ENCODE measurements around the gene SLC16A3.
"Not testable (repeated sequence)": the region's sequence is repeated elsewhere in the genome, so short reads cannot be mapped to it uniquely, and the experiment has no call there.

The SLC16A3 gene

DNA sequence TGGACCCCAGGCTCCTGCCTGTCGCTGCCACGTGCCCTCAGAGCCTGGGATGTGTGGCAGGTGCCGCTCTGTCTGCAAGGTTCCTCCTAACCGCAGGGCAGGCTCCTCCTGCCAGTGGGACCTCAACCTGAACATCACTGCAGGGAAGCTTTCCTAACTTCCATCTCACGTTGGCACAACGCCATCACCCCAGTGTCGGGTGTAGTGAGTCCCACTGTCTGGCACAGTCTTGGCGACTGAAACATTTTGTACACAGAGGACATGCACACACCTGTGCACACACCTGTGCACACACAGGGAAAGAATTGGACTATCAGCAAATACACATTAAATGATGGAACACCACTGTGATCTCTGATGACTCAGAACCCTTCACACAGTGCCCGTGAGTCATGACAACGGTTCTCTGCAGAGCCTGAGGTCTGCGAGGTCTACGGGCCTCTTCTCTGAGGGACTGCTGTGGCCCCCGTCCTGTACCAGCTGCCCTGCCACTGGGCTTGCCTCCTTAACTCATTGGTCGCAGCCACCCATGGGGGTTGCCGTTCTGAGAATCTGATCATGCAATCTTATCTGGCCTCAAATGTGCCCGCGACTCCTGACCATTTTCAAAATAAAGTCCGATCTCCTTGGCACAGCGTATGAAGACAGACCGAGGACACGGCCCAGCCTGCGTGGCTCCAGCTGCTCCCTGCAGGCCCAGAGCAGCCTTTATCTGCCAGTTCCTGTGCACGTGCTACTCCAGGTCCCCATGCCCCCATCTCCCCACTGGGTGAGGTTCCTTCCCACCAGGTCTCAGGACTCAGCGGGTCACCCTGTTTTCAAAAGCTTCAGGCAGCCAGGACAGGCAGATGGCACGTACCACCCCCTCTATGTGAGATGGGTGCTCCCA is 23.8 kb upstream of the SLC16A3 start:
- Histone ChIP-seq H3K4me3 (ENCODE audit: low read depth, low read length) (no peak overlapping the region), H3K79me2 (ENCODE audit: control insufficient read depth, insufficient read depth, low read length, unreplicated experiment) (peaks cover 2% of the 10 kb centered on the region), H2AFZ (ENCODE audit: low read length, unreplicated experiment) (no peak overlapping the region), H3K27me3 (ENCODE audit: insufficient read depth, low read length) (no peaks in the 10 kb centered on the region), H3K36me3 (ENCODE audit: insufficient read depth, low read length) (no peaks in the 10 kb centered on the region), H3K4me1 (ENCODE audit: control insufficient read depth, insufficient read depth, low read length, unreplicated experiment) (peaks cover 20% of the 10 kb centered on the region), H3K27ac (ENCODE audit: low read depth, low read length) (no peak overlapping the region)

DNA sequence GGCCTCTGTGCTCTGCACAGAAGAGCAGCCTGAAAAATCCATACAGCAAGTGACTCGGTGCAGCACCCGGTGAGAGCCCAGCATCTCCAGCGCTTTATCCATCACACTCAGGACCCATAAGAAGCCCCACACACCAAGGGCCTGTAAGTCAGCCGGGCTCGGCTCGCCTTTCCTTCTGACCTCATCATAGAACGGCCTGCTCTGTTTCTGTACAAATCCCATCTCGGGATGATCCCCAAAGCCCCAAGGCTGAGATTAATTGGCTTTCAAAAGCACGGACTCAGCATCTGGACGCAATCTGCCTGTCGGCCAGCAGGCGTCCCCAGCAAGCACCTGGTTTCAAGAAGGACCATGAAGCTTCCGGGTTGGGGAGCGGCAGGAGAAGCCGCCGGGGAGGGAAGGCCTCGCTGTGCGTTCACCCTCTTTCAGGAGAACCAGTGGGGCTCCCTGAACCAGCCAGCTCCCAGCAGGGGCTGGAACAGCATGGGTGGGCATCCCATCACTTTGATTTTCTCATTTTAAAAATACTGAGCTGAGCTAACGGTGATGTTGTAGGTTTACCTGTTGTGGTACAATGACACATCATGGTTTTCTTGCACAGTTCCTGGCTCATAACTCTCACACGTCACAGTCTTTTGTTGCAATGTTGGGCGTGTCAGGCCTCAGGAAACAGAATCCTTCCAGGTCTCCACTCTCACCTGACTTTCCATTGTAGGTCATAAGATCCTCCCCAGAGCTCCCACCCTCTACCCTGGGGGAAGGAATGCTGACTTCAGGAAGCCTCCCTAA is 22.9 kb upstream of the SLC16A3 start:
- no peak overlapping the region for H3K4me3 ChIP-seq (ENCODE audit: low read depth, low read length)
- peaks cover 20% of the 10 kb centered on the region for H3K4me1 ChIP-seq (ENCODE audit: control insufficient read depth, insufficient read depth, low read length, unreplicated experiment)
- peaks cover 2% of the 10 kb centered on the region for H3K79me2 ChIP-seq (ENCODE audit: control insufficient read depth, insufficient read depth, low read length, unreplicated experiment)
- peak overlapping the region; percentile 26 for H2AFZ ChIP-seq (ENCODE audit: low read length, unreplicated experiment)
- H3K36me3 ChIP-seq (ENCODE audit: insufficient read depth, low read length) = no peaks in the 10 kb centered on the region
- H3K27ac ChIP-seq (ENCODE audit: low read depth, low read length) = peak overlapping the region; percentile 15; the same call in 1 of the 2 replicates
- no peaks in the 10 kb centered on the region for H3K27me3 ChIP-seq (ENCODE audit: insufficient read depth, low read length)

DNA sequence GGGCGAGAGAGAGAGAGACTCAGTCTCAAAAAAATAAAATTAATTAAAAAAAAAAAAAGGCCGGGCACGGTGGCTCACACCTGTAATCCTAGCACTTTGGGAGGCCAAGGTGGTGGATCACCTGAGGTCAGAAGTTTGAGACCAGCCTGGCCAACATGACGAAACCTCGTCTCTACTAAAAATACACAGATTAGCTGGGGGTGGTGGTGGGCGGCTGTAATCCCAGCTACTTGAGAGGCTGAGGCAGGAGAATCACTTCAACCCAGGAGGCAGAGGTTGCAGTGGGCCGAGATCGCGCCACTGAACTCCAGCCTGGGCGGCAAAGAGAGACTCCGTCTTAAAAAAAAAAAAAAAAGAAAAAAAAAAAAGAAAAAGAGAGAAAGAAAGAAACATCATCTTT is 18.2 kb upstream of the SLC16A3 start:
- peaks cover 35% of the 10 kb centered on the region for H3K4me1 ChIP-seq (ENCODE audit: control insufficient read depth, insufficient read depth, low read length, unreplicated experiment)

DNA sequence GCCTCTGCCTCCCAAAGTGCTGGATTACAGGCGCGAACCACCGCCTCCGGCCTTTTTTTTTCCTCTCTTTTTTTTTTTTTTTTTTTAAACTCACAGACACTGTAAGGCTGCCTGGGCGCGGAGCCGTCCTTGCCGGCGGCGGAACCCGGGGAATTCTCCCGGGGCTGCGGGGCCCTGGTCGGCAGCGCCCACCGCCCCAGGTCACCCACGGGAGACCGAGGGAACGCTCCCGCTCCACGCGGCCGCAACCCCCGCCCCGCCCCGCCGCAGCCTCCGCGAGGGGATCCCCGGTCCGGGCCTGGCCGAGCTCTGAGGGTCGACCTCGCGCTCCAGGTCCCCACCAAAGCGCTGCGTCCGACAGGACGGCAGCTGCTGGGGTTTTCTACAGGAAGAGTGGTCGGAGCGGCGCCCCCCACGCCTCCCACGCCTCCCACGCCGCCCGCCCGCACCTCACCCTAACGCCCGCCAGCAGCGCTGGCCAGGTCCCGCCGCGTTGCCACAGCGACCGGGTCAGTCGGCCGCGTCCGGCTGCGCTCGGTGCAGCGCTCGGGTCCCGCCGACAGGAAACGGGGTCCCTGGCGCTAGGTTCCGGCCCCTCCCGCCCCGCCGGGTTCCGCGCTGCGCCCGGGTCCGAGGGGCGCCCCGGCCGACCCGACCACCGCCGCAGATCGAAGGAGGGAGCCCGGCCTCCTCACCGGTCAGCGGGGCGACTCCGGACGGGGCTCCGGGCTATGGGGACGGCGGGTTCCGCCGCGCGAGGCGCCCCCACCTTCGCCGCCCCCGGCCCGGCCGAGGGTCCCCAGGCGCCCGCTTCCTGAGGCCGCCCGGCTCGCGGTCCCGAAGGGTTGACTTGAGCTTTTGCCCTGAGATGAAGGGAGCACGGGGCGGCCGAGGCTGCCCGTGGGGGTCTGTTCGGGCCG is 16.3 kb upstream of the SLC16A3 start, which contains the start of gene CCDC57:
Gene CCDC57 (minus strand): TSS at position 512 of the 920 bp plus-strand sequence. CDS start 10,898 bp downstream, outside the sequence.
- Histone ChIP-seq H2AFZ (ENCODE audit: low read length, unreplicated experiment) (peak within 1 kb of the TSS; percentile 91), H3K79me2 (ENCODE audit: control insufficient read depth, insufficient read depth, low read length, unreplicated experiment) (peaks cover 21% of the 10 kb centered on the region), H3K4me3 (ENCODE audit: low read depth, low read length) (peak within 1 kb of the TSS; percentile 99), H3K27ac (ENCODE audit: low read depth, low read length) (peak within 1 kb of the TSS; percentile 88), H3K36me3 (ENCODE audit: insufficient read depth, low read length) (no peaks in the 10 kb centered on the region), H3K4me1 (ENCODE audit: control insufficient read depth, insufficient read depth, low read length, unreplicated experiment) (peaks cover 45% of the 10 kb centered on the region), H3K27me3 (ENCODE audit: insufficient read depth, low read length) (no peaks in the 10 kb centered on the region)

More for the DNA sequence above, 18.2 kb upstream of the SLC16A3 start:
- not testable (repeated sequence) for H3K36me3 ChIP-seq (ENCODE audit: insufficient read depth, low read length); H3K27ac ChIP-seq (ENCODE audit: low read depth, low read length); H3K4me3 ChIP-seq (ENCODE audit: low read depth, low read length); H2AFZ ChIP-seq (ENCODE audit: low read length, unreplicated experiment); H3K27me3 ChIP-seq (ENCODE audit: insufficient read depth, low read length)
- H3K79me2 ChIP-seq (ENCODE audit: control insufficient read depth, insufficient read depth, low read length, unreplicated experiment) = peaks cover 17% of the 10 kb centered on the region

DNA sequence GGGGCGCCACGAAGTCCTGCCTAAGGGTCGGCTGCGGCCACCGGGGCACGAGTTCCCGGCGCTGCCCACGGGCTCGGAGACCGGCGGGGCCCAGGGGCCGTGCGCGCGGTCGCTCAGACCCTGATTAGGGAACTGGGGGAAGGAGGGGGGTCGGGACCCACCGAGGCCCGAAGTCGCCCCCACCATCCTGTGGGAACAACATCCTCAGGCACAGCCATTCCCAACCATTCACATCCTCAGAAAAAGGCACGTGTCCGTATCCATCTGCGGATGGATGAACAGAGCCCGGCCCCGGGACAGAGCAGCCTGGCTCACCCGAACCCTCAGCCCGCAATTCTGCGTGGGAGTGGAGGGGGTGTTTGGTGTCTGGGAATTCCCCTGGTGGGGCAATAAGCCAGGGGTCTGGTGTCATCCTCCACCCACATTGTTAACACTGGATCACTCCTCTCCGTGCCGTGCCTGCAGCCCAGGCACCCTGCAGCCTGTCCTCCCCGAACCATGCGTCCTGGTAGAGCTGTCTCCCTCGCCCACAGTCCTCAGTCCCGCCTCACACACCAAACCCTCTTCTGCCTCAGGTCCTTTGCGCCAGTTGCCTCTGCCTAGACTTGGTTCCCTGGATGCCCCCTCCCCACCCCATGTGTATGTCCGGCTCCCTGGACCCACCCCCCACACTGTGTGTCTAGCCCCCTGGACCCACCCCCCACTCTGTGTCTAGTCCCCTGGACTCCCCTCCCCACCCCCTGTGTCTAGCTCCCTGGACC is 15.4 kb upstream of the SLC16A3 start:
- Histone ChIP-seq H2AFZ (ENCODE audit: low read length, unreplicated experiment) (peak overlapping the region; percentile 91), H3K4me3 (ENCODE audit: low read depth, low read length) (peak overlapping the region; percentile 99), H3K27ac (ENCODE audit: low read depth, low read length) (peak overlapping the region; percentile 88), H3K27me3 (ENCODE audit: insufficient read depth, low read length) (no peaks in the 10 kb centered on the region), H3K4me1 (ENCODE audit: control insufficient read depth, insufficient read depth, low read length, unreplicated experiment) (peaks cover 53% of the 10 kb centered on the region), H3K79me2 (ENCODE audit: control insufficient read depth, insufficient read depth, low read length, unreplicated experiment) (peaks cover 23% of the 10 kb centered on the region), H3K36me3 (ENCODE audit: insufficient read depth, low read length) (no peaks in the 10 kb centered on the region)

DNA sequence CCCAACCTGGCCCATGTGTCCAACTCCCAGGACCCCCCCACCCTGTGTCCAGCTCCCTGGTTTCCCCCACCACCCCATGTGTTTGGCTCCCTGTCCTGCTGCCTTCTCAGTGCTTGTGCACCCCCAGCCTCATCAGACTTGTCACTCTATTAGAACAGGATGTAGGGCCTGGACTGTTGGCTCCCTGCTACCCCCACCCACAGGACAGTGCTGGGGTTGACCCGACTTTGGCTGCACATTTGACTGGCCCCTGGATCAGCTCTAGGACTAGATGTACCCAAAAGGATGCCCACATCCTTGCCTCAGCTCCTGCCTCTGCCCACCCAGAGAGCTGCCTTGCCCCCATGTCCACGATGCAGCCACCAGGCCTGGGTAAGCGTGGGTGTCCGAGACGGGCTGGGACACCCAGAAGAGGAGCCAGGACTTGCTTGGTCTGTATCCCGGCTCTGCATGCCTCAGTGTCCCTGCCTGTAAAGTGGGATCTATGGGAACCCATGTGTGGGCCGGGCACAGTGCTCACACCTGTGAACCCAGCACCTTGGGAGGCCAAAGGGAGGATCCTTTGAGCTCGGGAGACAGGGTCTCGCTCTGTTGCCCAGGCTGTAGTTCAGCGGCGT is 14.7 kb upstream of the SLC16A3 start:
- H3K36me3 ChIP-seq (ENCODE audit: insufficient read depth, low read length) = no peaks in the 10 kb centered on the region
- peaks cover 58% of the 10 kb centered on the region for H3K4me1 ChIP-seq (ENCODE audit: control insufficient read depth, insufficient read depth, low read length, unreplicated experiment)
- H3K27ac ChIP-seq (ENCODE audit: low read depth, low read length) = peak overlapping the region; percentile 88
- H3K27me3 ChIP-seq (ENCODE audit: insufficient read depth, low read length) = no peaks in the 10 kb centered on the region
- peaks cover 30% of the 10 kb centered on the region for H3K79me2 ChIP-seq (ENCODE audit: control insufficient read depth, insufficient read depth, low read length, unreplicated experiment)
- no peak overlapping the region for H2AFZ ChIP-seq (ENCODE audit: low read length, unreplicated experiment)
- H3K4me3 ChIP-seq (ENCODE audit: low read depth, low read length) = 0 out of 2 replicates have a peak overlapping the region, but pooled peaks have one; percentile 99

DNA sequence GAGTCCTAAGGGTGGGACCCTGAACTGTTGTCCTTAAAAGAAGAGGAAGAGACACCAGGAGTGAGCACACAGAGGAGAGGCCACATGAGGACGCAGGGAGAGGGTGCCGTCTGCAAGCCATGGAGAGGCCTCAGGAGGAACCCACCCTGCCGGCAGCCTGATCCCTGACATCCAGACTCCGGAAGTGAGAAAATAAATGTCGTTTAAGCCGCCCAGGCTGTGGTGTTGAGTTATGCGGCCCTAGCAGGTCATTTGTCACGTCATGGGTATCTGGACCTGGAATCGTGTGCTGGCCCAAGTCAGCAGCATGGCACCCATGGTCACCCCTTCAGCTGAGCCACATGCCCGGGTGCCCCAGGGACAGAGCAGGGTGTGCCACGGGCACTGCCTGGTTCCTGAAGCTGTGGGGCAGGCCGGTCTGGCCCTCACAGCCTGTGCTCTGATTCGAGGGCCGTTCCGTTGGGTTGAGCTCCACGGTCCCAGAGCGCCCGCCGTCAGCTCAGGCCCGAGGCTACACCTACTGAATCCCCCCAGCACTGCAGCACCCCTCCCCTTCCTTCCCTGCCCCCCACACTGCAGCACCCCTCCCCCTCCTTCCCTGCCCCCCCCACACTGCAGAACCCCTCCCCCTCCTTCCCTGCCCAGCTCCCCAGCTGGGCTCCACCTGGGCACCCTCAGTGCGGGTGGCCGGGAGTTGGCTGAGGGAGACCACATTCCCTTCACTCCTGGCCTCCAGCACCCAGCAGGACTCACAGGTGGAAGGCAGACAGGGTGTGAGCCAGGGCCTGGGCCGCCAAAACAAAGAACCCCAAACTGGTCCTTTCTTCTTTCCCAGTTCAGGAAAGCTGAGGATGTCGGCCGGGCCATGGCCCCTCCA is 13.5 kb upstream of the SLC16A3 start:
- no peak overlapping the region for H3K4me3 ChIP-seq (ENCODE audit: low read depth, low read length)
- peaks cover 32% of the 10 kb centered on the region for H3K79me2 ChIP-seq (ENCODE audit: control insufficient read depth, insufficient read depth, low read length, unreplicated experiment)
- no peaks in the 10 kb centered on the region for H3K36me3 ChIP-seq (ENCODE audit: insufficient read depth, low read length)
- peaks cover 58% of the 10 kb centered on the region for H3K4me1 ChIP-seq (ENCODE audit: control insufficient read depth, insufficient read depth, low read length, unreplicated experiment)
- no peaks in the 10 kb centered on the region for H3K27me3 ChIP-seq (ENCODE audit: insufficient read depth, low read length)
- H2AFZ ChIP-seq (ENCODE audit: low read length, unreplicated experiment) = no peak overlapping the region
- H3K27ac ChIP-seq (ENCODE audit: low read depth, low read length) = peak overlapping the region; percentile 96

DNA sequence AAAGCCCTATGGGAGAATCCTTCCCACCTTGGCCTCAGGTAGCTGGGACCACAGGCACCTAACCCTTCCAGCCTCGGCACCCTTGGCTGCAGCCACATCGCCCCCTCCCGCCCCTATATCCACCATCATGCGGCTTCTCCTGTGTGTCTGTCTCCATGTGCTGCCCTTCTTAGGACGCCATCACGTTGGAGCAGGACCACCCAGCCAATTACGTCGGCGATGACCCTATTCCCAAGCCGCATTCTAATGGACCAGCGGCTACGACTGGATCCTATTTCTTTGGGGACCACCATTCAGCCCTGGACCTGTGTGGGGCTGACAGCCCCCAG is 12.9 kb upstream of the SLC16A3 start:
- H3K27ac ChIP-seq (ENCODE audit: low read depth, low read length) = peak overlapping the region; percentile 96
- H3K36me3 ChIP-seq (ENCODE audit: insufficient read depth, low read length) = no peaks in the 10 kb centered on the region
- H3K79me2 ChIP-seq (ENCODE audit: control insufficient read depth, insufficient read depth, low read length, unreplicated experiment) = peaks cover 31% of the 10 kb centered on the region
- no peaks in the 10 kb centered on the region for H3K27me3 ChIP-seq (ENCODE audit: insufficient read depth, low read length)
- H2AFZ ChIP-seq (ENCODE audit: low read length, unreplicated experiment) = no peak overlapping the region
- H3K4me3 ChIP-seq (ENCODE audit: low read depth, low read length) = no peak overlapping the region
- peaks cover 58% of the 10 kb centered on the region for H3K4me1 ChIP-seq (ENCODE audit: control insufficient read depth, insufficient read depth, low read length, unreplicated experiment)

Data from ACC112 (cell line).